Aorta (tissue), 5 donors: Measurements from ENCODE around the gene SMAD3. TPM values are rescaled to one million over a fixed set of nuclear protein-coding genes. Genes with fewer than 3 reads are reported as not detected.
A peak's percentile ranks its signal among the peaks of the same experiment; 100 is the strongest.

Experiments
- ATAC-seq: fragments of 200-7000 bp; cut with Tn5 transposase; one replicate; pipeline ENCODE4 v1.9.1; 2022; ENCODE audit warnings: moderate library complexity; ENCODE audit not compliant: low FRiP score
- DNase-seq, 2 donors: peaks; one replicate each; pipeline ENCODE4 v3.0.0-alpha.2; 2020
- H3K27ac ChIP-seq, 2 donors: one replicate each; pipeline ENCODE4 v1.5.1; 2013; ENCODE audit warnings: low read length in 2 of 2, mild to moderate bottlenecking in 2 of 2, moderate library complexity in 2 of 2, control low read depth in 1 of 2, inconsistent platforms in 1 of 2, low read depth in 1 of 2
- H3K27me3 ChIP-seq, 2 donors: one replicate each; pipeline ENCODE4 v1.6.1; 2013; ENCODE audit warnings: control low read depth in 1 of 2, low read length in 1 of 2, mild to moderate bottlenecking in 1 of 2, moderate library complexity in 1 of 2; ENCODE audit not compliant: insufficient read depth in 2 of 2, control insufficient read depth in 1 of 2
- H3K36me3 ChIP-seq, 2 donors: one replicate each; pipeline ENCODE4 v1.6.1; 2013; ENCODE audit warnings: control low read depth in 1 of 2, low read length in 1 of 2, mild to moderate bottlenecking in 1 of 2; ENCODE audit not compliant: insufficient read depth in 2 of 2, control insufficient read depth in 1 of 2
- H3K4me1 ChIP-seq, 2 donors: one replicate each; pipeline ENCODE4 v1.6.1; 2013; ENCODE audit warnings: low read length in 2 of 2, control low read depth in 1 of 2, mild to moderate bottlenecking in 1 of 2, moderate library complexity in 1 of 2; ENCODE audit not compliant: insufficient read depth in 2 of 2, control insufficient read depth in 1 of 2
- H3K4me3 ChIP-seq, 2 donors: one replicate each; pipeline ENCODE4 v1.5.1; 2013; ENCODE audit warnings: low read length in 2 of 2, control low read depth in 1 of 2, mild to moderate bottlenecking in 1 of 2
- H3K9me3 ChIP-seq: one replicate; pipeline ENCODE4 v1.6.1; 2013; ENCODE audit warnings: mild to moderate bottlenecking, low read length; ENCODE audit not compliant: control insufficient read depth
- WGBS, 2 donors: extraction: QIAGEN DNeasy Blood & Tissue Kit; methylation state at CpG; one replicate each; pipeline ENCODE4 v1.1.7; 2013; 5-methylcytosine and 5-hydroxymethylcytosine counted together
- intact Hi-C, 2 donors: fragments of 100-400 bp; cut with DNase I; formaldehyde crosslinking; loops; one replicate each; pipeline versions ENCODE4 v1.14.2 to v1.15.0; 2022
- polyA plus RNA-seq, 2 donors: library from polyadenylated mRNA; stranded (reverse); fragments of 200-250 nt; gene quantifications; one replicate each; pipeline ENCODE4 v1.2.3, GENCODE V29; 2013
- total RNA-seq, 2 donors: library from RNA; stranded (reverse); fragmentation: NEBNext Ultra II Directional; extraction: Animal tissue kit (Norgen Biotek cat#: 25700); gene quantifications; one replicate each; pipeline ENCODE4 v1.2.1, GENCODE V29; 2021
- donor health status: healthy with polysubstance abuse.
- donor health status: Bipolar disorder and iron deficiency.
- donor health status: DM: no; HTN: no; CAD: no.
- donor health status: DM: no; HTN: no; CAD: no.
- donor health status: DM: yes; HTN: yes; CAD: no.

SMAD3 gene
- total and polyA plus RNA-seq, 4 donors, result 7.1 to 90.8 (median 55.0) TPM

DNA sequence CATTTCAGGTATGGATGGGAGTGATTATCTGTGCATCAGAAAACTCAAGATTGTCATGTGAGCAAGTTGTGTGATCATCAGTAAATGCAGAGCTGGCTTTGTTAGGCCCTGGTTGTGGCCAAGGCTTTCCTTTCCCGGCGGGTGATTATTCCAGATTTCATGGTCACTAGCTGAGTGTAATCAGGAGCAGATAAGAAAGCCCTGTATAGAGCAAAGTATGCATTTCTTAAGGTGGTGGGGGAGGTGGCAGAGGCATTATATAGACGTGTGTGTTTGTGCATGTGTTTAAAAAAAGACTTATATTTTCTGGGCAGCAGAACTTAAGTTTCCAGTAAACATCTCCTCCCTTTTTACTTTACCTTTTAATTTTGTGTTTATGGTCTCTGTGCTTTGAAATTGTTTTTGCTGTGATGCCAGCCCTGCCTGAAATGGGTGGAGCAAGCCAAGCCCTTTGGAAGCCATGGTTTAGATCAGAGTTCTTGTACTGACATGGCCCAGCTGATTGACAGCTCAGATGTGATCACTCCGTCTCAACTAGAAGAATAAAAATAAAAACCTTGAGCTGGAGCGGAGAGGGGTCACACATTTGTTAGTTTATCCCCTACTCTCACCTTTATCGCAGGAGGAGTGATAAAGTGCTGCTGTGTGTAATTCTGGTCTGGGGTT lies 22.2 kb downstream of the SMAD3 start:
- Histone ChIP-seq H3K27me3 (no peaks in the 10 kb centered on the region), H3K9me3 (no peaks in the 10 kb centered on the region), H3K27ac (no peak overlapping the region), H3K4me1 (peaks cover 5 to 9% of the 10 kb centered on the region in 2 donors), H3K4me3 (no peak overlapping the region), H3K36me3 (no peaks in the 10 kb centered on the region)
- ATAC-seq (no peak), DNase-seq (peak in 1 of 2 donors; percentile 9)
- intact Hi-C loops, result no loop called here
- WGBS, 2 donors, result 43 to 52% methylated on average over 6 of the region's 6 CpGs

DNA sequence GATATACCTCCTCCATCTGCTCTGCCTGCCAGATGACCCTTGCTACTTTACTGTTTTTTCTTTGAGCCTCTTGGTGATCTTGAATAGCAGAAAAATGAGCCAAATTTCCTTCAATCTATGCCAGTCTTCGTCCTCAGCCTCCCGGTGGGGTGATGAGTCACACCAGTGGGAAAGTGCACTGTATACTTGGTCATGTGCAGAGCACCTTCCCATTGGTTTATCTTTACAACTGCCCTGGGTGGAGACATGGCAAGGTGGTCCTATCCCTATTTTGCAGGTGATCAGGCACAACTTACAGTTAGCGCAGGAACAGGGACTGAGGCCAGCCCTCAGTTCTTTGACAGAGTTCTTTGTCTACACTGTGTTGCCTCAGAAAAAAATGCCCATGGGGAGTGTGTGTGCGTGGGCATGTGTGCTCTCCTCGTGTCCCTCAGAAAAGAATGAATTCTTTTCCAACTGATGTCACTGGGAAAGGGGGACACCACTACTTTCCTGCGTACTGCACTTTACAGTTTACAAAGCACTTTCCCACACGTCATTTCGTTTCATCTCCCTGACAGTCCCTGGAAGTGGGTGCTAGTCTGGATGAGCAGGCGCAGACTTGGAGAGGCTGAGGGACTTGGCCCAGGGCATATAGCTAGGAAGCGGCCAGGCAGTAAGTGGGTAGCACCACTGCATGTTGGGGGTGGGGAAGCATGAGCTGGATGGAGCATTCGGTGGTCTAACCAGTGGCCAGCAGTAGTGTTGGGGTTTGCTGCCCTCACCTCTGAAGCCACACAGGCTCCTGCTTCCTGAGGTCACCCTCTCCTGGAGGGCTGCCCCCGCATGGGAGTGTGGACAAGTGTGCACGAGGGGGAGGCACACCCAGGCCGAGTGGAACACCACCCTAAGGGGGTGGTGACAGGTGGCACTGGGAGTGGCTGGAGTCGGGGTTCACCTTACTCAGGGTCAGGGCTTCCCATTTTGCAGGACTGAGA lies 24.1 kb downstream of the SMAD3 start:
- peaks cover 5 to 9% of the 10 kb centered on the region in 2 donors for H3K4me1 ChIP-seq
- H3K27me3 ChIP-seq, result no peaks in the 10 kb centered on the region
- no peaks in the 10 kb centered on the region for H3K9me3 ChIP-seq
- intact Hi-C loops, result no loop called here
- no peak overlapping the region for H3K27ac ChIP-seq
- no peak overlapping the region for H3K4me3 ChIP-seq
- peak; percentile 11 for ATAC-seq
- H3K36me3 ChIP-seq, result no peaks in the 10 kb centered on the region
- WGBS, 2 donors, result 43 to 45% methylated on average over 15 of the region's 15 CpGs
- DNase-seq, result peak in 1 of 2 donors; percentile 67

DNA sequence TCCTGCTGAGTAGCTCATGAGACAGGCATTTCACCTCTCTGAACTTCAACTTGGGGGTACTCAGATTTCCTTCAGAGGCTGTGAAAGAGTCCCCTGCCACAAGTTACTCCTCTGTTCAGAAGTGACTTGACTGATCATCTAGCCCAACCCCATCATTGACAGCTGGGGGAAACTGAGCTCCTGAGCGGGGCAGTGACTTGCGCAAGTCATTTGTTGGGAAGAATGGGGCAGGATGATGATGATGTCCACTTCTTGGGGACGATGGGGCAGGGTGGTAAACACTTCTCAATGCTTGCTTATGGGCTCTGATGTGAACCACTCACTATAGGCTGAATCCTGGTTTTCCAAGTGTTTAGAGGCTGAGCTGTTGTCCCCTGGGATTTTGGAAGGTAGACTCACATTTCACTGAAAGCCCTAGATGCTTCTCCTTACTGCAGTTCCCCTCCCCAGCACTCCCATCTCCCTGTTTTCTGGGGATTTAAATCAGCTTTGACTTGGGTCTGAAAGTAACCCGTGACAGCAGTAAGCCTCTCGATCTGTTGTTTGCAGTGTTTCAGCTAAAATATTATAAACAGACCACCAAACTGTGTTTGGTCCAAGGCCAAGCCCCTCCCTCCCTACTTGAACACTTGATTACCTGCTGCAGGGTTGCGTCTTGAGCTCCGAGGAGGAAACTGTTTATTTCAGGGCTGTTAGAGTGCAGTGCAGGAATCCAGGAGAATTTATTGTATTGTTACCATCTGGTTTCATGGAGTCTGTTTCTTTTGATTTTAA lies 25.1 kb downstream of the SMAD3 start:
- no peaks in the 10 kb centered on the region for H3K36me3 ChIP-seq
- no peaks in the 10 kb centered on the region for H3K9me3 ChIP-seq
- DNase-seq, result peak in 1 of 2 donors; percentile 10
- H3K27ac ChIP-seq, result no peak overlapping the region
- ATAC-seq, result no peak
- H3K4me1 ChIP-seq, result peaks cover 5 to 9% of the 10 kb centered on the region in 2 donors
- intact Hi-C loops, result no loop called here
- no peaks in the 10 kb centered on the region for H3K27me3 ChIP-seq
- no peak overlapping the region for H3K4me3 ChIP-seq
- WGBS, 2 donors, result 73 to 79% methylated on average over 7 of the region's 7 CpGs

DNA sequence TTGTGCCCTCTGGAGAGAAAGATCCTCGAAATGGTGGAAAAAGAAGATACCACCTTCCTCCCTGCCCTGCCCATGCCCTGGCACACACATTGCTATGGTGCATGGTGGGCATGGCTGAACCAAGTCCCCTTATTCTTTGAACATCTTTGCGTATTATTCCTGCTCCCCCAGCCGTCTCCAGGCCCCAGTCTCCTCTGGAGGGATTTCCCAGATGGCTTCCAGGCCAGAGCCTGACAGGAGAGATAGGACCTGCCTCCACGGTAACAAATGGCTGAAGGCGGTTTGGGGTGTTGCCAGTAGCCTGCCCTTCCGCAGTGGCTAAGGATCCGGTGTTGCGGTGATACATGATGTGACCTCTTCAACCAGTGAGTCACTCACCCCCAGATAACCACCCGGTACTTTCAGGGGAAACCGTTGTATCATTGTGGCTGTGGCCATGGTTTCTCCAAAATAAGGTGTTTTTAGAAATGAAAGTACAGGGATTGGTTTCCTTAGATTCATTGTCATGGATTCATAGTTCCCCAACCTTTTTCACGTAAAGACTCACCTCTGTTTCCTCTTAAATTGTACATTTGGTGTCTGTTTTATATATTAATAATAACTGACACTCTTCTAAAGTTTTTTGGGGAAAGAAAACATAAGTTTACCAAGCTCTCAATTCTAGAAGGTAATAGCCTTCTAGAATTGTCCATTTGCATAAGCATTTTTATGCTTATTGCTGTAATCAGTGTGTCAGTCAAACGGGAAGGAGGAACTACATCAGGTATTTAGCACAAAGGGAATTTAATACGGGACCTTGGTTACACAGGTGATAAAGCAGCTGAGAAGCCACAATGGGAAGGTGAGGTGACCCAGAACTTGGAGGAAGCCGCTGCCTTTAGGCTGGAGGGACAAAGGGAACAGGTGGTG lies 25.9 kb downstream of the SMAD3 start:
- H3K27ac ChIP-seq, result no peak overlapping the region
- no peak overlapping the region for H3K4me3 ChIP-seq
- H3K9me3 ChIP-seq, result no peaks in the 10 kb centered on the region
- peak in 1 of 2 donors; percentile 76 for DNase-seq
- intact Hi-C loops, result no loop called here
- no peaks in the 10 kb centered on the region for H3K27me3 ChIP-seq
- H3K36me3 ChIP-seq, result no peaks in the 10 kb centered on the region
- WGBS, 2 donors, result 67 to 72% methylated on average over 14 of the region's 14 CpGs
- peaks cover 5% of the 10 kb centered on the region in 2 donors for H3K4me1 ChIP-seq
- no peak for ATAC-seq

DNA sequence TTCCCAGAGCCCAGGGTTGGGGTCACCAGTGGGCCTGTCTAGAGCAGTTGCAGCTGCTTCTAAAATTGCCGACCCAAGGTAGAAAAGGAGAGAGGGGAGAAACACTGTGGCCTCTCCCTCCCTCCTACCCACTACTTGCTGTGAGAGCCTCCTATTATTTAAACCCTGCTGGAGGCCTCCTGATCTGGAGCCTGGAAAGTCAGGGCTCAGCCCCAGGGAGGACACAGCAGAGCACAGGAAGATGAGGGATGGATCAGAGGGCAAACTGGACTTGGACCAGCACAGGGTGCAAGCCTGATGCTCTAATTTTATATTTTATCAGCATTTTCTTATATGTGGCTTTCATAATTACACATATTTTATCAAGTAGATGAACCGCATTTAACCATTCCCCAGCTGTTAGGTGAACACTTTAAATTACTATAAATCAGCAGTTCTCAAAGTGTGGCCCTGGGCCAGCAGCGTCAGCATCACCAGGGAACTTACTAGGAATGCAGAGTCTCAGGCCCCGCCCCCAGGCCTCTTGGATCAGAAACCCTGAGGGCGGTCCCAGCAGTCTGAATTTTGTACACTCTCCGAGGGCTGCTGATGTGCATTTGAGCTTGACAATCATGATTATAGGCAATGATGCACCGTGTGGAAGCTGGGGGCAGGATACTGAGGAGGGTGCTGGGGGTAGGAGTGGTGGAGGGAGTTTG lies 26.7 kb downstream of the SMAD3 start:
- H3K4me1 ChIP-seq, result peaks cover 3 to 5% of the 10 kb centered on the region in 2 donors

DNA sequence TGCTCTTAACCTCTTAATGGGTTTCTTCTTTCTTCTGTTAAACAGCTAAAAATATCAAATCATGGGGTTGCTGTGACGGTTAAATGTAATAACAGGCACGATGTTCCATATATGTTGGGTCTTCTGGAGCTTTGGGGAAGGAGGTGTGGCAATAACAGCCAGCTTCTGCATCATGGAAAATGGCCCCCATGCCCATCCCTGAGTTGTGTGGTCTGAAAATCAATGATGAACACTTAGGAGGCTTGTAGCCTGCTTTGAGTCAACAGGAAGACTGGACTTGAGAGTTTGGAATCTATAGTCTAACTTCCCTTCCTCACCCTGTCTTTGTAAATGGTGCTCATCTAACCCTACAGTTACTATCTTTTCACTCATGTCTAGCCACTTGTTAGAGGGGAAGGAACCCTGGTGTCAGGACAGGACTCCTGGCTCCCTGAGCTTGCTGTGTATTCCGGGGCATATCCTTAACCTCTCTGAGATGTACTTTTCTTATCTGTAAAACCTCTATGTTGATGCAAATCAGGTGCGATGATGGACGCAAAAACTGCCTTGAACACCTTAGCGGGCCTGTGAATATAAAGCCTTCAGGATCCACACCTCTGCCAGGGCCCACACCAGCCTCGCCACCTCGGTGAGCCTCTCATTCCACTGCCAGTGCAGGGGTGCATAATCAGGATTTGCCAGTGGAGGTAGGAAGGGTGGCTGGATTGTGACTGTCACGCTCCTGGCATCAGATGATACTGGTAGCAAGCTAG lies 27.5 kb downstream of the SMAD3 start:
- Histone ChIP-seq H3K36me3 (no peaks in the 10 kb centered on the region), H3K9me3 (no peaks in the 10 kb centered on the region), H3K4me1 (peaks cover 3 to 5% of the 10 kb centered on the region in 2 donors), H3K27ac (no peak overlapping the region), H3K27me3 (no peaks in the 10 kb centered on the region), H3K4me3 (no peak overlapping the region)
- intact Hi-C loops, result no loop called here
- WGBS, 2 donors, result 91% methylated on average over 9 of the region's 9 CpGs
- no peak for ATAC-seq
- peak in 1 of 2 donors; percentile 22 for DNase-seq

More for the DNA sequence above, 26.7 kb downstream of the SMAD3 start:
- ATAC-seq, result no peak
- WGBS, 2 donors, result 62 to 64% methylated on average over 7 of the region's 7 CpGs
- H3K36me3 ChIP-seq, result no peaks in the 10 kb centered on the region
- H3K27me3 ChIP-seq, result no peaks in the 10 kb centered on the region
- intact Hi-C loops, result no loop called here
- DNase-seq, result peak in 1 of 2 donors; percentile 65
- H3K9me3 ChIP-seq, result no peaks in the 10 kb centered on the region
- H3K27ac ChIP-seq, result no peak overlapping the region
- H3K4me3 ChIP-seq, result no peak overlapping the region

DNA sequence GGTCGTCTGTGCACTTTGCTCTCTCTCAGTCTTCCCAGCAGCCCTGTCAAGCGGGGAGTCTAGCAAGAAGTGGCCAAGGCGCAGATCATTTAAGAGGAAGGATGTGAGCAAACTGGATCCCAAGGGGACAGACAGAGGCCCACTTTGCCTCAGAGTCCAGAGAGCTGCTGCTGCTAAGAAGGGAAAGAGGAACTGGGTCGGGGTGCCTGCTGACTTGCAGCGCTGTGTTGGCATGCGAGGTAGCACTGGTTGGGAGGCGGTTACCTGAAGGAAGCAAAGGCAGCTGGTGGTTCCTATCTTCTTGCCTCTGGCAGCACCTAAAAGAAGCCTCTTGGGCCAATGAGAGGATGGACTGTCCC lies 28.1 kb downstream of the SMAD3 start:
- H3K4me3 ChIP-seq, result no peak overlapping the region
- peak; percentile 72 to 80 for DNase-seq
- no peaks in the 10 kb centered on the region for H3K36me3 ChIP-seq
- H3K27me3 ChIP-seq, result no peaks in the 10 kb centered on the region
- intact Hi-C loops, result no loop called here
- 78 to 80% methylated on average over 7 of the region's 7 CpGs for WGBS, 2 donors
- H3K4me1 ChIP-seq, result peaks cover 3 to 5% of the 10 kb centered on the region in 2 donors
- no peak for ATAC-seq
- no peaks in the 10 kb centered on the region for H3K9me3 ChIP-seq
- H3K27ac ChIP-seq, result no peak overlapping the region
